PFSK-1 (cell line): ENCODE results near the gene ARMC3.

ENCODE experiments used
- POLR2AphosphoS5 ChIP-seq: IDR thresholded peaks from 2 replicates; pipeline ENCODE4 v1.6.1; 2012; ENCODE audit warnings: low read depth, mild to moderate bottlenecking, control low read depth, low read length, moderate library complexity
- REST ChIP-seq, 2 experiments: IDR thresholded peaks; 2 replicates each; pipeline versions ENCODE4 v1.6.1 to v1.8.0; 2011 to 2012; ENCODE audit warnings: low read depth in 2 of 2, low read length in 2 of 2, control low read depth in 1 of 2, inconsistent platforms in 1 of 2, mild to moderate bottlenecking in 1 of 2, moderate library complexity in 1 of 2; ENCODE audit not compliant: insufficient read depth in 1 of 2
- SIN3A ChIP-seq: IDR thresholded peaks from 2 replicates; pipeline ENCODE4 v1.6.1; 2012; ENCODE audit warnings: mild to moderate bottlenecking, low read length, moderate library complexity, borderline replicate concordance; ENCODE audit not compliant: insufficient read depth

DNA sequence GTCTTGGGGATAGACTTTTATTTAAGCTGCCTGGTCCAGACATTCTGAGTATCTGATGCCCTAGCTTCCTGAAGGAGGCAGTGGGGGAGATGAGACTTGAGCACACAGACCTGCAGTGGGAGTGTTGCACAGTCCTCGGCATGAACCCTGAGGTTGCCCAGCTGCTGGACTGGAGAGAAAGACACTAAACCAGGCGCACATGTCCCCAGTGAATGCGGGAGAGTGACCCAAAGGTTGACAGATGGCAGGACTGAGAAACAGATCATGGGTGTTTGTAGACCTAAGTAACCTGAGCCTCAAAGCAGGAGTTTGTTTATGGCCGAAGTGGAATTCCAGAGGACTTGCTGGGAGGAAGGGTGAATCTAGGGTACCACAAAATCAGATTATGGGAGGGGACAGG lies 151.8 kb downstream of the ARMC3 start:
- no peak for TF ChIP-seq POLR2AphosphoS5
- no peak for TF ChIP-seq SIN3A
- no peak for TF ChIP-seq REST (IDR thresholded peaks at IDR 0.05; ENCODE audit: insufficient read depth in 1 of 2, low read depth in 2 of 2, low read length in 2 of 2)
